ENCODE data around the gene EFNA1. TPM values are rescaled to one million over a fixed set of nuclear protein-coding genes. Genes with fewer than 3 reads are reported as not detected.

EFNA1 gene
- total RNA-seq, 4 donors from 2014 or later = 27.4 to 41.4 (median 34.0) TPM

DNA sequence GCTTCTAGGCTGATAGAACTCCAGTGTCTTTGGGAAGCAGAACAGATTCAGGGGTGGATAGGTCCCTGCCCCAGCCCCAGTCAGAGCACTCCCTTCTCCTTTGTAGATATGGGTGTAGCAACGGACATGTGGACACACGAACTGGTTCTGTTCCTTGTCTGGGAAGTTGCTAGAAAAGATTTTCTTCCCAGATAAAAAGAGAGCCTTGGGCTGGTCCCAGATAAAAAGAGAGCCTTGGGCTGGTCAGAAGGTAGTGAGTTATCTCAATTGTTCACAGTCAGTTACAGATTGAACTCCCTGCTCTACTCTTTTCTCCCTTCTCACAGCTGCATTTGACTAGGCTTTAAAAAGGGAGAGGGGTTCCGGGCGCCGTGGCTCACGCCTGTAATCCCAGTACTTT is 7.4 kb upstream of the EFNA1 start:
- Histone ChIP-seq H3K27me3 (no peaks in the 10 kb centered on the region), H3K4me3 (no peak overlapping the region), H3K36me3 (no peaks in the 10 kb centered on the region), H3K27ac (no peak overlapping the region), H3K9me3 (no peaks in the 10 kb centered on the region), H3K4me1 (peaks cover 0 to 5% (median under 1%) of the 10 kb centered on the region in 4 donors)
- TF ChIP-seq EP300 (IDR thresholded peaks at IDR 0.05) (no peak), POLR2A (IDR thresholded peaks at IDR 0.05) (no peak)
- TF ChIP-seq, protein P1, sequence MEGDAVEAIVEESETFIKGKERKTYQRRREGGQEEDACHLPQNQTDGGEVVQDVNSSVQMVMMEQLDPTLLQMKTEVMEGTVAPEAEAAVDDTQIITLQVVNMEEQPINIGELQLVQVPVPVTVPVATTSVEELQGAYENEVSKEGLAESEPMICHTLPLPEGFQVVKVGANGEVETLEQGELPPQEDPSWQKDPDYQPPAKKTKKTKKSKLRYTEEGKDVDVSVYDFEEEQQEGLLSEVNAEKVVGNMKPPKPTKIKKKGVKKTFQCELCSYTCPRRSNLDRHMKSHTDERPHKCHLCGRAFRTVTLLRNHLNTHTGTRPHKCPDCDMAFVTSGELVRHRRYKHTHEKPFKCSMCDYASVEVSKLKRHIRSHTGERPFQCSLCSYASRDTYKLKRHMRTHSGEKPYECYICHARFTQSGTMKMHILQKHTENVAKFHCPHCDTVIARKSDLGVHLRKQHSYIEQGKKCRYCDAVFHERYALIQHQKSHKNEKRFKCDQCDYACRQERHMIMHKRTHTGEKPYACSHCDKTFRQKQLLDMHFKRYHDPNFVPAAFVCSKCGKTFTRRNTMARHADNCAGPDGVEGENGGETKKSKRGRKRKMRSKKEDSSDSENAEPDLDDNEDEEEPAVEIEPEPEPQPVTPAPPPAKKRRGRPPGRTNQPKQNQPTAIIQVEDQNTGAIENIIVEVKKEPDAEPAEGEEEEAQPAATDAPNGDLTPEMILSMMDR (IDR thresholded peaks at IDR 0.05) = no peak
- WGBS, 2 donors = 58 to 65% methylated on average over 6 of the region's 6 CpGs
- DNase-seq (ENCODE audit: low spot score in 2 of 2) = no peak

DNA sequence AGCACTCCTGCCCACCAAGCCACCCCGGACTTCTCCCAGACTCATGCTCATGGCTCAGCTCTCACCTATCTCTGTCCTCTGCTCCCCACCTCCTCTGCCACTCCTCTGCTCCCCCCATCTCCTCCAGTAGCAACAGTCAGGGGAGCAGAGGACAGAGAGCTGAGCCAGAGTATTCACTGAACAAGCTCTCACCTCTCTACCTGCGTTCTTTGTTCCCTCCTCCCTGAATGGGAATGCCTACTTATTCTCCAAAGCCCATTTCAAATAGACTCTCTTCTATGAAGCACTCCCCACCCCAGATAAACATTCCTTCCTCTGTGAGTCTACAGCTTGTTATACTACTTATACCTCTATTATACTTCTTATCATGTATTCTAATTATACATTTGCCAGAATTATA is 6.4 kb upstream of the EFNA1 start:
- TF ChIP-seq EP300 (IDR thresholded peaks at IDR 0.05) = no peak
- TF ChIP-seq, protein P1 (IDR thresholded peaks at IDR 0.05) = no peak
- TF ChIP-seq POLR2A (IDR thresholded peaks at IDR 0.05) = no peak
- Histone ChIP-seq H3K27me3 (no peaks in the 10 kb centered on the region), H3K27ac (no peak overlapping the region), H3K4me1 (peaks cover 0 to 15% (median 7%) of the 10 kb centered on the region in 4 donors), H3K4me3 (no peak overlapping the region), H3K36me3 (no peaks in the 10 kb centered on the region), H3K9me3 (no peaks in the 10 kb centered on the region)
- 82 to 86% methylated on average over 2 of the region's 2 CpGs for WGBS, 2 donors
- no peak for DNase-seq (ENCODE audit: low spot score in 2 of 2)

DNA sequence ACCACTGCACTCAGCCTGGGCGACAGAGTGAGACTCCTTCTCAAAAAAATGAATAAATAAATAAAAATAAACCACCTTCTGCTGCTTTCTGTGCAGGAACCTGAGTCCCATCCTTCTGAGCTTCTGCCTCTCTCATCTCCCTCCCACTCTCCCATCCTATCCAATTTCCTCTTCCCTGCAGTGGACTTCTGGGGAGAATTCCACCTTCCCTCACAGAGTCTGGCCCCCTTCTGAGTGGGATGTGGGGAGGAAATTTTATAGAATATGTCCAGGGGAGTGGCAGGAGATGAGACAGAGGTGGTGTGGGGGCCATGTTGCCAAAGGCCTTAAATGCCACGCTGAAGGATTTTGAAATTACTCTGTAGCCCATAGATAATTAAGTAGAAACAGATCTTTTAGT is 5.4 kb upstream of the EFNA1 start:
- H3K36me3 ChIP-seq = no peaks in the 10 kb centered on the region
- no peak for TF ChIP-seq POLR2A (IDR thresholded peaks at IDR 0.05)
- TF ChIP-seq, protein P1 (IDR thresholded peaks at IDR 0.05) = no peak
- TF ChIP-seq EP300 (IDR thresholded peaks at IDR 0.05) = no peak
- 70 to 95% methylated on average over 2 of the region's 2 CpGs for WGBS, 2 donors
- no peak for DNase-seq (ENCODE audit: low spot score in 2 of 2)
- H3K9me3 ChIP-seq = no peaks in the 10 kb centered on the region
- no peak overlapping the region for H3K27ac ChIP-seq
- no peak overlapping the region for H3K4me3 ChIP-seq
- H3K4me1 ChIP-seq = peaks cover 0 to 25% (median 16%) of the 10 kb centered on the region in 4 donors
- no peaks in the 10 kb centered on the region for H3K27me3 ChIP-seq

DNA sequence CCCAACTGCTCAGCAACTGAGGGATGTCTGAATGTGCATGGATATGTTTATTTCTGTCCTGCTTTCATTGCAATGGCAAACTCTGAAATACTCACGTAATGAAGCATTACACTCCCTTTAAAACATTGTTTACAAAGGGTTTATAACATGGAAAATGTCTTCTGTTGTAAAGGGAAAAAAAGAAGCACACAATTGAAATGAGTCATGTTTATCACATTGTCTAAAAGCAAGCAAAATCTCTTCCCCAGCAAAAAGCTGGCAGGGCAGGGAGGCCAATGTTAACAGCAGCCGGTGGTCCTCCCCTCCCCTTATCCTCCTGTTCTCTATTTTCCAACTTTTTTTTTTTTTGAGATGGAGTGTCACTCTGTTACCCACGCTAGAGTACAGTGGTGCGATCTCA is 3.9 kb upstream of the EFNA1 start:
- Histone ChIP-seq H3K36me3 (no peaks in the 10 kb centered on the region), H3K9me3 (no peaks in the 10 kb centered on the region), H3K27ac (peak overlapping the region in 1 of 4 donors; percentile 99), H3K27me3 (no peaks in the 10 kb centered on the region), H3K4me3 (no peak overlapping the region), H3K4me1 (peaks cover 0 to 38% (median 16%) of the 10 kb centered on the region in 4 donors)
- TF ChIP-seq, protein P1 (IDR thresholded peaks at IDR 0.05) = no peak
- no peak for TF ChIP-seq POLR2A (IDR thresholded peaks at IDR 0.05)
- TF ChIP-seq EP300 (IDR thresholded peaks at IDR 0.05) = no peak
- WGBS, 2 donors = 54 to 56% methylated on average over 4 of the region's 4 CpGs
- no peak for DNase-seq (ENCODE audit: low spot score in 2 of 2)

DNA sequence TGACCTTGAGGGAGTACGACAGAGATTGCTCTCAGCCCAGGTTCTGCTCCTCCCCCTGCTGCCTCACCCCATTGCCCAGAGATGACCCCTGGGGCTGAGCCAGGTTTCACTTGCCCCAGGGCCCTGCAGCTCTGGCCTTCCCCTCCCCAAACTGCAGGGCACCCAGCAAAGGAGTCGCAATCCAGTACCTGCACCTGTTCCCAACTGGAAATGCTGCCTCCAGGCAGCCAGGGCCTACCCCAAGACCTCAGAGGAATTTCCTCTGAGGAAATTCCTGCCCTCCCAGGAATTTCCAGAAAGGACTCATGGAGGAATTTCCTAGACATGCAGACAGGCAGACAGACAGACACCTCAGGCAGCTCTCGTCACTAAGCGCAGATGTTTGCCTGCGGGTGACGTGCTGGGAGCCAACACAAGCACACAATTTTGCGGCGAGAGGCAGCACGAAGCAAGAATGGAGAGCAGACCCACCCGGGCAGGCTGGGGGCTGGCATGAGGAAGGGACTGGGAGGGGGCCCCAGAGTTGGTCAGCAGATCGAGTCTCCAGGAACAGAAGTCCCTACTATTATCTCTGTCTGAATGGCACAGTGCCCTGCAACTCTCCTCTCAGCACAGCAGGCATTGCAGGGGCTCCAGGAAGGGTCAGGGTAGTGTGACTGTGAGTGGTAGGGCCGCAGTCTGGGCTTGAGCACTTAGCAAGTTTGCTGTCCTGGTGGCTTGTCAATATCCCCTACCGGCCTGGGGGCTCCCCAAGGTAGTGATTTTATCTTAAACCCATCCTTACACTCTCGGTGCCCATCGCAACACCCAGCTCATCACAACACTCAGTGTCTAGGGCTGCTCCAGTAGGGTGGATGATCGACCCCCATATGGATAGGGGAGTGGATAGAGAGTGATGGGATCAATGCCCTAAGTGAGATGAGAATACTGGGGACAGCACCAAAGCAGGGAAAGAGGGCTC is 2.9 kb upstream of the EFNA1 start:
- Histone ChIP-seq H3K4me1 (peaks cover 0 to 48% (median 19%) of the 10 kb centered on the region in 4 donors), H3K36me3 (no peaks in the 10 kb centered on the region), H3K27ac (peak overlapping the region in 3 of 4 donors; percentile 17 to 99 (median 90)), H3K27me3 (no peaks in the 10 kb centered on the region), H3K9me3 (no peaks in the 10 kb centered on the region), H3K4me3 (no peak overlapping the region)
- WGBS, 2 donors = 71 to 79% methylated on average over 16 of the region's 16 CpGs
- TF ChIP-seq, protein P1 (IDR thresholded peaks at IDR 0.05) = no peak
- DNase-seq (ENCODE audit: low spot score in 2 of 2) = no peak
